ENCODE measurements around the gene CA11.

DNA sequence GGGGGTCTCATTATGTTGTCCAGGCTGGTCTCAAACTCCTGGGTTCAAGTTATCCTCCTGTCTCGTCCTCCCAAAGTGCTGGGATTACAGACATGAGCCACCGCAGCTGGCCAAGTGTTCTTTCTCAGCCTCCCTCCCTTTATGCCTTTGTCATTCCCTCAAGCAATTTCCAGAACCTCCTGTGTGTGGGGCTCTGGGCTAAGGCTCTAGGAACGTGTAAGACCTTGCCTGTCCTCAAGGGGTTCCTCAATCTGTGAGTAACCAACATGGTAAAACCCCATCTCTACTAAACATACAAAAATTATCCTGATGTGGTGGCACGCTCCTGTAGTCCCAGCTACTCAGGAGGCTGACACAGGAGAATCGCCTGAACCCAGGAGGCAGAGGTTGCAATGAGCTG is 55.0 kb downstream of the CA11 start:
- TF ChIP-seq POLR2AphosphoS5 (IDR thresholded peaks at IDR 0.05; ENCODE audit: low read depth, low read length) (no peak), POLR2A (IDR thresholded peaks at IDR 0.05; ENCODE audit: low read depth, low read length) (no peak)

All from GM12892 (cell line).